Mesendoderm (in vitro differentiated cells): ENCODE data around the gene CDC26.

Experiments used
- DNase-seq: peaks from one replicate; pipeline ENCODE4 v3.0.0; 2013
- H2AK5ac ChIP-seq: 2 replicates; pipeline ENCODE4 v1.6.1; 2013; ENCODE audit warnings: low read length, inconsistent platforms
- H2BK120ac ChIP-seq: 2 replicates; pipeline ENCODE4 v1.6.1; 2013; ENCODE audit warnings: low read depth, mild to moderate bottlenecking, low read length, moderate library complexity, mixed read lengths
- H2BK15ac ChIP-seq: replicated peaks from 2 replicates; pipeline ENCODE4 v1.6.1; 2013; ENCODE audit warnings: low read depth, mild to moderate bottlenecking, moderate library complexity
- H2BK5ac ChIP-seq: 2 replicates; pipeline ENCODE4 v1.6.1; 2013; ENCODE audit warnings: low read length, inconsistent platforms
- H3K18ac ChIP-seq: 2 replicates; pipeline ENCODE4 v1.6.1; 2013; ENCODE audit warnings: mild to moderate bottlenecking, low read length, mixed read lengths
- H3K23ac ChIP-seq: one replicate; pipeline ENCODE4 v1.6.1; 2013; ENCODE audit warnings: low read length
- H3K27ac ChIP-seq: 2 replicates; pipeline ENCODE4 v1.5.1; 2013; ENCODE audit warnings: low read depth, mild to moderate bottlenecking, inconsistent platforms, low read length, moderate library complexity
- H3K27me3 ChIP-seq: 2 replicates; pipeline ENCODE4 v1.6.1; 2013; ENCODE audit warnings: low read length, control low read depth, mild to moderate bottlenecking, inconsistent platforms; ENCODE audit not compliant: insufficient read depth, poor library complexity
- H3K36me3 ChIP-seq: 2 replicates; pipeline ENCODE4 v1.6.1; 2013; ENCODE audit warnings: low read length, inconsistent platforms; ENCODE audit not compliant: control insufficient read depth, insufficient read depth
- H3K4ac ChIP-seq: one replicate; pipeline ENCODE4 v1.6.1; 2013; ENCODE audit warnings: low read depth, mild to moderate bottlenecking, low read length, moderate library complexity
- H3K4me1 ChIP-seq: 2 replicates; pipeline ENCODE4 v1.6.1; 2013; ENCODE audit warnings: low read depth, low read length, inconsistent platforms; ENCODE audit not compliant: control insufficient read depth
- H3K4me2 ChIP-seq: 2 replicates; pipeline ENCODE4 v1.6.1; 2013; ENCODE audit warnings: low read length
- H3K4me3 ChIP-seq: 2 replicates; pipeline ENCODE4 v1.5.1; 2013; ENCODE audit warnings: mild to moderate bottlenecking, low read length
- H3K56ac ChIP-seq: one replicate; pipeline ENCODE4 v1.6.1; 2013; ENCODE audit warnings: low read length
- H3K79me1 ChIP-seq: 2 replicates; pipeline ENCODE4 v1.6.1; 2013; ENCODE audit warnings: low read length, inconsistent platforms
- H3K79me2 ChIP-seq: 2 replicates; pipeline ENCODE4 v1.6.1; 2013; ENCODE audit warnings: mild to moderate bottlenecking, low read length; ENCODE audit not compliant: control insufficient read depth, insufficient read depth
- H3K9ac ChIP-seq: 2 replicates; pipeline ENCODE4 v1.6.1; 2013; ENCODE audit warnings: low read length, inconsistent platforms
- H4K5ac ChIP-seq: one replicate; pipeline ENCODE4 v1.6.1; 2013; ENCODE audit warnings: low read length
- H4K8ac ChIP-seq: one replicate; pipeline ENCODE4 v1.6.1; 2013; ENCODE audit warnings: low read depth, mild to moderate bottlenecking, control low read depth, low read length, moderate library complexity
- WGBS: extraction: QIAGEN DNeasy Blood & Tissue Kit; methylation state at CpG from one replicate; pipeline ENCODE4 v1.1.7; 2013; ENCODE audit warnings: low lambda C conversion rate, missing lambda C conversion rate; ENCODE audit not compliant: insufficient coverage; ENCODE audit errors: extremely low coverage; 5-methylcytosine and 5-hydroxymethylcytosine counted together

Gene CDC26

GRCh38 chr9:113307396-113307975 is 32.1 kb upstream of the CDC26 start:
- no peak overlapping the region for H3K27ac ChIP-seq

GRCh38 chr9:113306566-113306965 is 31.2 kb upstream of the CDC26 start:
- no peak overlapping the region for H3K23ac ChIP-seq
- H3K4me1 ChIP-seq, result no peaks in the 10 kb centered on the region
- no peak for DNase-seq
- no peaks in the 10 kb centered on the region for H3K27me3 ChIP-seq
- H4K8ac ChIP-seq, result no peak overlapping the region
- no peak overlapping the region for H3K4ac ChIP-seq
- no peak overlapping the region for H3K27ac ChIP-seq
- no peaks in the 10 kb centered on the region for H3K79me2 ChIP-seq
- H4K5ac ChIP-seq, result no peak overlapping the region
- H2BK120ac ChIP-seq, result no peak overlapping the region
- no peak overlapping the region for H2AK5ac ChIP-seq
- no peak overlapping the region for H3K4me2 ChIP-seq
- H3K79me1 ChIP-seq, result no peaks in the 10 kb centered on the region
- no peak overlapping the region for H2BK15ac ChIP-seq
- no peak overlapping the region for H3K4me3 ChIP-seq
- no CpG with 5 or more reads among the region's 1 CpG for WGBS
- no peak overlapping the region for H3K9ac ChIP-seq
- no peak overlapping the region for H3K18ac ChIP-seq
- no peak overlapping the region for H3K56ac ChIP-seq
- H3K36me3 ChIP-seq, result no peaks in the 10 kb centered on the region
- no peak overlapping the region for H2BK5ac ChIP-seq

More at GRCh38 chr9:113307396-113307975, 32.1 kb upstream of the CDC26 start:
- Histone ChIP-seq H3K79me2 (no peaks in the 10 kb centered on the region), H3K23ac (no peak overlapping the region), H3K4me3 (no peak overlapping the region), H3K4me2 (no peak overlapping the region), H2BK5ac (no peak overlapping the region), H3K9ac (no peak overlapping the region), H3K4me1 (no peaks in the 10 kb centered on the region), H3K79me1 (no peaks in the 10 kb centered on the region), H3K18ac (no peak overlapping the region), H2BK15ac (no peak overlapping the region), H2BK120ac (no peak overlapping the region), H3K56ac (no peak overlapping the region), H3K27me3 (no peaks in the 10 kb centered on the region), H2AK5ac (no peak overlapping the region), H4K8ac (no peak overlapping the region), H4K5ac (no peak overlapping the region), H3K4ac (no peak overlapping the region), H3K36me3 (no peaks in the 10 kb centered on the region)
- no CpG with 5 or more reads among the region's 8 CpGs for WGBS
- no peak for DNase-seq

GRCh38 chr9:113302792-113303418 is 27.5 kb upstream of the CDC26 start, which contains the start of gene RNF183:
RNF183 (minus strand) TSS chr9:113303376; CDS start chr9:113298184, 5,192 bp downstream.
- H4K5ac ChIP-seq, result no peak within 1 kb of the TSS
- WGBS, result no CpG with 5 or more reads among the region's 25 CpGs
- no peak within 1 kb of the TSS for H2BK15ac ChIP-seq
- H2AK5ac ChIP-seq, result no peak within 1 kb of the TSS
- H3K27me3 ChIP-seq, result no peaks in the 10 kb centered on the region
- H3K4me2 ChIP-seq, result no peak within 1 kb of the TSS
- DNase-seq, result no peak
- H2BK5ac ChIP-seq, result no peak within 1 kb of the TSS
- H2BK120ac ChIP-seq, result no peak within 1 kb of the TSS
- no peak within 1 kb of the TSS for H3K4ac ChIP-seq
- H3K79me1 ChIP-seq, result no peaks in the 10 kb centered on the region
- no peak within 1 kb of the TSS for H3K18ac ChIP-seq
- no peaks in the 10 kb centered on the region for H3K4me1 ChIP-seq
- H3K27ac ChIP-seq, result no peak within 1 kb of the TSS
- H3K4me3 ChIP-seq, result no peak within 1 kb of the TSS
- no peaks in the 10 kb centered on the region for H3K79me2 ChIP-seq
- H3K9ac ChIP-seq, result no peak within 1 kb of the TSS
- H4K8ac ChIP-seq, result no peak within 1 kb of the TSS
- no peaks in the 10 kb centered on the region for H3K36me3 ChIP-seq
- peak within 1 kb of the TSS; percentile 7 for H3K56ac ChIP-seq
- H3K23ac ChIP-seq, result no peak within 1 kb of the TSS

GRCh38 chr9:113301548-113301947 is 26.2 kb upstream of the CDC26 start:
- H4K8ac ChIP-seq, result no peak overlapping the region
- no peak for DNase-seq
- H3K9ac ChIP-seq, result no peak overlapping the region
- H3K27ac ChIP-seq, result no peak overlapping the region
- no peak overlapping the region for H2BK120ac ChIP-seq
- H3K27me3 ChIP-seq, result no peaks in the 10 kb centered on the region
- H2BK5ac ChIP-seq, result no peak overlapping the region
- H4K5ac ChIP-seq, result no peak overlapping the region
- H3K18ac ChIP-seq, result no peak overlapping the region
- H3K23ac ChIP-seq, result no peak overlapping the region
- no CpG with 5 or more reads among the region's 8 CpGs for WGBS
- no peak overlapping the region for H3K4me2 ChIP-seq
- H2BK15ac ChIP-seq, result no peak overlapping the region
- H2AK5ac ChIP-seq, result no peak overlapping the region
- H3K79me1 ChIP-seq, result no peaks in the 10 kb centered on the region
- no peak overlapping the region for H3K4ac ChIP-seq
- H3K56ac ChIP-seq, result no peak overlapping the region
- no peaks in the 10 kb centered on the region for H3K79me2 ChIP-seq
- no peaks in the 10 kb centered on the region for H3K4me1 ChIP-seq
- no peaks in the 10 kb centered on the region for H3K36me3 ChIP-seq
- H3K4me3 ChIP-seq, result no peak overlapping the region

- Histone ChIP-seq H3K27ac (no peak overlapping the region), H3K4me1 (no peaks in the 10 kb centered on the region)
- no peak for DNase-seq
These were observed 24.5 kb upstream of the CDC26 start for GRCh38 chr9:113299800-113300292.

More at GRCh38 chr9:113299800-113300292, 24.5 kb upstream of the CDC26 start:
- Histone ChIP-seq H3K36me3 (no peaks in the 10 kb centered on the region), H4K8ac (no peak overlapping the region), H2BK15ac (no peak overlapping the region), H2BK120ac (no peak overlapping the region), H3K23ac (no peak overlapping the region), H3K79me2 (no peaks in the 10 kb centered on the region), H3K4me2 (no peak overlapping the region), H3K4ac (no peak overlapping the region), H2AK5ac (no peak overlapping the region), H3K27me3 (no peaks in the 10 kb centered on the region), H3K56ac (no peak overlapping the region), H3K79me1 (no peaks in the 10 kb centered on the region), H2BK5ac (no peak overlapping the region), H4K5ac (no peak overlapping the region), H3K18ac (no peak overlapping the region), H3K4me3 (no peak overlapping the region), H3K9ac (no peak overlapping the region)
- no CpG with 5 or more reads among the region's 8 CpGs for WGBS
